Smooth muscle cell of the pulmonary artery (primary cell): Measurements from ENCODE around the gene STUB1. TPM values are rescaled to one million over a fixed set of nuclear protein-coding genes. Genes with fewer than 3 reads are reported as not detected.

ENCODE experiments used
- total RNA-seq: library from RNA; depleted of rRNA; stranded (reverse); fragments of >200 nt; gene quantifications from 2 replicates; pipeline ENCODE4 v1.2.3, GENCODE V29; 2014

Gene STUB1
- total RNA-seq, 1 donor from 2014 or later, result 73.9 TPM

Other genes with a start within 250 kb of the STUB1 start
- gene CAPN15, start 152.7 kb upstream of the STUB1 start, total RNA-seq, result 28.5 and 48.7 TPM in 2 replicates
- gene PRR35, start 120.0 kb upstream of the STUB1 start, total RNA-seq, result not detected in 2 replicates
- gene NHLRC4, start 113.4 kb upstream of the STUB1 start, total RNA-seq, result 0.99 and 1.3 TPM in 2 replicates
- 31.5 and 39.1 TPM in 2 replicates for gene PIGQ, start 110.4 kb upstream of the STUB1 start, total RNA-seq
- gene RAB40C, start 90.3 kb upstream of the STUB1 start, total RNA-seq, result 12.6 and 13.6 TPM in 2 replicates
- gene WFIKKN1, start 49.4 kb upstream of the STUB1 start, total RNA-seq, result 0.26 TPM in 2 replicates
- gene METTL26, start 44.1 kb upstream of the STUB1 start, total RNA-seq, result 61.8 and 71.3 TPM in 2 replicates
- gene MCRIP2, start 38.6 kb upstream of the STUB1 start, total RNA-seq, result 11.3 and 19.8 TPM in 2 replicates
- 9.3 and 18.1 TPM in 2 replicates for gene WDR90, start 31.0 kb upstream of the STUB1 start, total RNA-seq
- 29.1 and 39.2 TPM in 2 replicates for gene RHOT2, start 12.3 kb upstream of the STUB1 start, total RNA-seq
- gene RHBDL1, start 4.7 kb upstream of the STUB1 start, total RNA-seq, result 2.7 and 9.1 TPM in 2 replicates
- 54.5 and 58.5 TPM in 2 replicates for gene JMJD8, start 3.9 kb downstream of the STUB1 start, total RNA-seq
- 7.9 and 10.3 TPM in 2 replicates for gene WDR24, start 10.0 kb downstream of the STUB1 start, total RNA-seq
- 0.07 and 0.13 TPM in 2 replicates for gene FBXL16, start 25.4 kb downstream of the STUB1 start, total RNA-seq
- 81.0 and 110 TPM in 2 replicates for gene METRN, start 34.7 kb downstream of the STUB1 start, total RNA-seq
- 17.7 and 23.0 TPM in 2 replicates for gene ANTKMT, start 40.7 kb downstream of the STUB1 start, total RNA-seq
- 1.6 and 4.9 TPM in 2 replicates for gene CCDC78, start 46.0 kb downstream of the STUB1 start, total RNA-seq
- 9.5 and 23.7 TPM in 2 replicates for gene HAGHL, start 46.7 kb downstream of the STUB1 start, total RNA-seq
- gene CIAO3, start 60.6 kb downstream of the STUB1 start, total RNA-seq, result 29.5 and 35.8 TPM in 2 replicates
- not detected in 2 replicates for gene MSLN, start 80.3 kb downstream of the STUB1 start, total RNA-seq
- gene RPUSD1, start 108.0 kb downstream of the STUB1 start, total RNA-seq, result 17.1 and 28.9 TPM in 2 replicates
- 6.5 and 8.7 TPM in 2 replicates for gene CHTF18, start 108.2 kb downstream of the STUB1 start, total RNA-seq
- not detected in 2 replicates for gene GNG13, start 120.3 kb downstream of the STUB1 start, total RNA-seq